ENCODE measurements around the gene IL1R2.

DNA sequence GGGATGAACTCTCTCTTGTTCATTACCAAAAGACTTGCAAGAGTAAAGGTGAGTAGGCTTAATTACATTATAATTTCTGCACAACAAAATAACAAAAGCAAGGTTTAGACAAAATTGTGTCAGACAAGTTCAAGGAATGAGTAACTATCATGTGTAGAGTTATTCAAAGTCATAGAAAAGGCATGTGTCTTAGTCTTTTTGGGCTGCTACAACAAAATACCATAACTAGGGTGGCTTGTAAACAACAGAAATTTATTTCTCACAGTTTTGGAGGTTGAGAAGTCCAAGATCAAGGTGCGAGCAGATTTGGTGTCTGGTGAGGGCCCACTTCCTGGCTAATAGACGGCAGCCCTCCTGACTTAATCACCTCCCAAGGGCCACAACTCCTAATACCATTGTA is 37.6 kb downstream of the IL1R2 start:
- TF ChIP-seq, protein P1, sequence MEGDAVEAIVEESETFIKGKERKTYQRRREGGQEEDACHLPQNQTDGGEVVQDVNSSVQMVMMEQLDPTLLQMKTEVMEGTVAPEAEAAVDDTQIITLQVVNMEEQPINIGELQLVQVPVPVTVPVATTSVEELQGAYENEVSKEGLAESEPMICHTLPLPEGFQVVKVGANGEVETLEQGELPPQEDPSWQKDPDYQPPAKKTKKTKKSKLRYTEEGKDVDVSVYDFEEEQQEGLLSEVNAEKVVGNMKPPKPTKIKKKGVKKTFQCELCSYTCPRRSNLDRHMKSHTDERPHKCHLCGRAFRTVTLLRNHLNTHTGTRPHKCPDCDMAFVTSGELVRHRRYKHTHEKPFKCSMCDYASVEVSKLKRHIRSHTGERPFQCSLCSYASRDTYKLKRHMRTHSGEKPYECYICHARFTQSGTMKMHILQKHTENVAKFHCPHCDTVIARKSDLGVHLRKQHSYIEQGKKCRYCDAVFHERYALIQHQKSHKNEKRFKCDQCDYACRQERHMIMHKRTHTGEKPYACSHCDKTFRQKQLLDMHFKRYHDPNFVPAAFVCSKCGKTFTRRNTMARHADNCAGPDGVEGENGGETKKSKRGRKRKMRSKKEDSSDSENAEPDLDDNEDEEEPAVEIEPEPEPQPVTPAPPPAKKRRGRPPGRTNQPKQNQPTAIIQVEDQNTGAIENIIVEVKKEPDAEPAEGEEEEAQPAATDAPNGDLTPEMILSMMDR (IDR thresholded peaks at IDR 0.05), result no peak
- TF ChIP-seq POLR2A (IDR thresholded peaks at IDR 0.05), result no peak

All from testis (tissue), 2 donors.